NOMO-1 (cell line): Measurements from ENCODE around the gene KRTAP5-2.
"Not testable (repeated sequence)": the region's sequence is repeated elsewhere in the genome, so short reads cannot be mapped to it uniquely, and the experiment has no call there.

ENCODE experiments used
- DNase-seq, 2 experiments: peaks; one replicate each; lab custom pipeline; 2025; ENCODE audit not compliant: unreplicated experiment in 2 of 2; lab: John Stamatoyannopoulos, UW

Gene KRTAP5-2

GRCh38 chr11:1592628-1593027 lies 5.5 kb downstream of the KRTAP5-2 start:
- no peak for DNase-seq

- no peak for DNase-seq
Observed at GRCh38 chr11:1589996-1590395, 8.1 kb downstream of the KRTAP5-2 start.

- peak; percentile 75 to 81 for DNase-seq
Observed at GRCh38 chr11:1589191-1589963, 8.7 kb downstream of the KRTAP5-2 start.

DNA sequence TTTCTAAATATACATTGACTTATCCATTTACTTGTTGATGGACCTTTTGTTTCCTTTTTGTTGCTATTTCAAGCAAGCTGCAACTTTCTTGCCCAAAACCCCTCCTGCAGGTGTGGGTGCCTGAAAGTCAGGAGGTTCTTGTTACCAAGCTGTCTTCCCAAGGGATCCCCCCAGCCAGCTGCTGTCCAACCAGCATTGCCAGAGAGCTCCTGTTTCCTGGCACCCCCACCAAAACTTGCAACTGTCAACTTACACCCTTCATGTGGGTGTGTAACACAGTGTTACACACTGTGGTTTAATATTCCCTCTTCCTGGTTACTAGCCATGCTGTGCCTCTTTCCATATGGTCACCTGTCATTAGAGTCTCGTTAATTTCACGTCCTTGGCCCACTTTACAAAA lies 11.4 kb downstream of the KRTAP5-2 start:
- no peak for DNase-seq

GRCh38 chr11:1584661-1585370 lies 13.3 kb downstream of the KRTAP5-2 start, which contains the start of gene KRTAP5-1:
Gene KRTAP5-1 (minus strand): TSS chr11:1585283. CDS start chr11:1585249, 34 bp downstream.
- DNase-seq, result not testable (repeated sequence)

DNA sequence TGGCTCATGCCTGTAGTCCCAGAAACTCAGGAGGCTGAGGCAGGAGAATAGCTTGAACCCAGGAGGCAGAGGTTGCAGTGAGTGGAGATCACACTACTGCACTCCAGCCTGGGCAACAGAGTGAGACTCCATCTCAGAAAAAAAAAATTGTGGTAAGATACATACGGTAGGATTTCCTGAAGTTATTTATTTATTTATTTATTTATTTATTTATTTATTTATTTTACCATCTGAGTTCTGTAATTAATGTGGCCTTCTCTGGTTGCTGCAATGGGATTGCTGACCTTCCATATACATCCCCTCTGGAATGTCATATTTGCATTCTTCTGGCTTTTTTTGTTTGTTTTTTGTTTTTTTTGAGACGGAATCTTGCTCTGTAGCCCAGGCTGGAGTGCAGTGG lies 15.2 kb downstream of the KRTAP5-2 start:
- DNase-seq, result not testable (repeated sequence)

- DNase-seq, result no peak
Observed at GRCh38 chr11:1581976-1582375, 16.1 kb downstream of the KRTAP5-2 start.

DNA sequence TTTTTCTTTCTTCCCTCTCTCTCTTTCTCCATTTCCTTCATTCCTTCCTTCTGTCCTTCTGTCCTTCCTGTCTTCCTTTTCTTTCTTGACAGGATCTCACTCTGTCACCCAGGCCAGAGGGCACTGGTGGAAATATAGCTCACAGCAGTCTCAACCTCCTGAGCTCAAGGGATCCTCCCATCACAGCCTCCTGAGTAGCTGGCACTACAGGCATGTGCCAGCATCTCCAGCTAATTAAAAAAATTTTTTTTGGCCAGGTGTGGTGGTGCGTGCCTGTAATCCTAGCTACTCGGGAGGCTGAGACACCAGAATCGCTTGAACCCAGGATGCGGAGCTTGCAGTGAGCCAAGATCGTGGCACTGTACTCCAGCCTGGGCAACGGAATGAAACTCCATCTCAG lies 21.3 kb downstream of the KRTAP5-2 start:
- no peak for DNase-seq

DNA sequence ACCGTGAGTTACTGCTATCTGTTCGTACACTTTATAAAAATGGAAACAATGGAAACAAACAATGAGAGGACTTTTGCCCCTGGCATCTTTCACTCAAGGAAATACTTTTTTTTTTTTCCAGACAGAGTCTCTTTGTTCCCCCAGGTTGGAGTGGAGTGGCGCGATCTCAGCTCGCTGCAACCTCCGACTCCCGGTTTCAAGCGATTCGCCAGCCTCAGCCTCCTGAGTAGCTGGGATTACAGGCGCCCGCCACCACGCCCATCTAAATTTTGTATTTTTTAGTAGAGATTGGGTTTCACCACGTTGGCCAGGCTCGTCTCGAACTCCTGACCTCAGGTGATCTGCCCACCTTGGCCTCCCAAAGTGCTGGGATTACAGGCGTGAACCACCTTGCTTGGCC lies 22.3 kb downstream of the KRTAP5-2 start:
- not testable (repeated sequence) for DNase-seq

DNA sequence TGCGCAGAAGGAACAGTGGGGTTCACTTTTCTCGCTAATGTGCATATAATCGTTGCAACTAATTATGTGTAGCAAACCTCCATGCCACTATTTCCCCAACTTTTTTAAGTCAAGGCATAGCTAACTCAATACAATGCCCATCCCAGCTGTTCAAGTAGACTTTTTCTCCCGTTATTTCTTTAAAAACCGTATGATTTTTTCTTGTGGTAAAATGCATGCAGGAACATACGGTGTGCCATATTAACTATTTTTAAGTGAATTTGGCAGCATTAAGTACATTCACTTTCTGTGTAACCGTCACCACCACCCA lies 23.2 kb downstream of the KRTAP5-2 start:
- no peak for DNase-seq

GRCh38 chr11:1574238-1574932 lies 23.7 kb downstream of the KRTAP5-2 start:
- DNase-seq, result peak; percentile 29 to 40

- DNase-seq, result no peak
Observed at GRCh38 chr11:1573903-1574237, 24.2 kb downstream of the KRTAP5-2 start.

DNA sequence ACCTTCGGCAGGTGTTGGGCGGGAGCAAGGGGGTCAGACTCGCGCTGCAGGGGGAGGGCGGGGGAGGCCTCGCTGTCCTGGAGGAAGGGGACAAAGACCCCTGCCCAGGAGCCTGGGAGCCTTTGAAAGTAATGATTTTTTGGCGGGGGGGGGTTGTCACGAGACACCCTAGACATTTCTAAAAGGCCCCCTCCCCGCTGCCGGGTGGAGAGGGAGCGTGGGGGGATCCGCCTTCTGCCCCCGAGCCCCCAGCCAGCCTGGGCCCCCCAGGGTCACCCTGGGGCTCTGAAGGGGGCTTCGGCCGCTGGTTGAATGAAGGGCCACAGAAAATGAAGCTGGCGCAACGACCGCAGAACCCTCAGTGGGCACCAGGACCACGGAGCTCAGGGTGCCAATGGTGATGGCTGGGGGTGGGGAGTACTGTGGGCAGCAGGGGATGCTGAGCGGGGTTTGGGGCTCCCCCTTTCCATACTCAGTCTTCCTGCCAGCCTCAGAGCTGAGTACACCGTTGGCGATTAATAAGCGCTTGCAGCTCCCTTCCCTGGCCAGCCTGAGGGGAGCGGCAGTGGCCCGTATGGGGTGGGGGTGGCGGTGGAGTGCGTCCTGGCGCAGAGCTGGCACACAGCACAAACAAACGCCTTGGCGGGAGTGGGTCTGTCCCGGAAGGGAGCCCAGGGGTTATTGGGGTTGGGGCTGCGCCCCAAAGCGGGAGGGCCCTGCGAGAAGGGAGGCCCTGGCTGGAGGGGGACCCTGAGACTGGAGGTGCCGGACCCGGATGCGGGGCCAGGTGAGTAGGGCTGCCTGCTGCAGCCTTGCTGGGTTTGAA lies 24.8 kb downstream of the KRTAP5-2 start:
- DNase-seq, result no peak

- DNase-seq, result peak; percentile 50 to 64
Observed at GRCh38 chr11:1572197-1573076, 25.7 kb downstream of the KRTAP5-2 start, which contains the start of gene DUSP8. Gene DUSP8 (minus strand): TSS chr11:1572271. CDS start chr11:1565826, 6,445 bp downstream.

- DNase-seq, result no peak
Observed at GRCh38 chr11:1571760-1572196, 26.3 kb downstream of the KRTAP5-2 start.

- DNase-seq, result no peak
Observed at GRCh38 chr11:1570896-1571759, 27.0 kb downstream of the KRTAP5-2 start.

DNA sequence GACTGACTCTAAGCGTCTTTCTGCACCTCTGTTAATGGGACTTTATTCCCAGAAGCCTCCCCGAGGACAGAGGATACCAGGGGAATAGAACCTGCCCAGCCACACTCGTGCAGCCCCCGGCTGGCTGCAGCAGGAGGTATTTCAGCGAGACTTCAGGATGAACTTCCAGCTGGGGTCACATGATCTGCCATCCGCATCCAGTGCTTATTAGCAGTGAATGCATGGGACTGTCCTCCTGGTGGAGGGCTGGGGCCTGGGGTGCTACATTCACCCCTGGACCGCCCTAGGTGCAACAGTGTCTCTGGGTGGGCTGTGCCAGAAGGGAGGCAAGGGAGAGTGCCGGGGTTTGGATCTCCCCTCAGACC lies 27.6 kb downstream of the KRTAP5-2 start:
- no peak for DNase-seq

DNA sequence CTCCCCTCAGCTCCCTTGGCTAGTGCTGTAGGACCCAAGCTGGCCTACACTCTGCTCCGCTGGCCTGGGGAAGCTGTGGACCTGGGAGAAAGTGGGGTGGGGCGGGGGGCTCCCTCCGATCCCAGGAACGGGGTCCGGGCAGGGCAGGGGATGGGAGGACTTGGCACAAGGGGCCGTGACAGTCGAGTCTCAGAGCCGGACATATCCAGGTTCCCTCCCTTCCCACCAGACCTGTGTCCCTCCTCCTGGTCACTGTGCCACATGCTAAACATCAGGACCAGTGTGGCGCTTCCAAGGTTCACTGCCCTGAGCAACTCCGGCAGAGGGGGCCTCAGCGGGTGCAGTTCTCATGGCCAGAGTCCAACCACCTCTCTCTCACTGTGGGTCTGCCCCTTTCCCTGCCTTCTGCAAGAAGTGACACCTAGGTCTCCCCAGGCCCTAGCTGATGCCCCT lies 28.1 kb downstream of the KRTAP5-2 start:
- no peak for DNase-seq

GRCh38 chr11:1569251-1569780 lies 28.8 kb downstream of the KRTAP5-2 start:
- no peak for DNase-seq
